ENCODE results near the gene HDDC3.

Gene HDDC3

DNA sequence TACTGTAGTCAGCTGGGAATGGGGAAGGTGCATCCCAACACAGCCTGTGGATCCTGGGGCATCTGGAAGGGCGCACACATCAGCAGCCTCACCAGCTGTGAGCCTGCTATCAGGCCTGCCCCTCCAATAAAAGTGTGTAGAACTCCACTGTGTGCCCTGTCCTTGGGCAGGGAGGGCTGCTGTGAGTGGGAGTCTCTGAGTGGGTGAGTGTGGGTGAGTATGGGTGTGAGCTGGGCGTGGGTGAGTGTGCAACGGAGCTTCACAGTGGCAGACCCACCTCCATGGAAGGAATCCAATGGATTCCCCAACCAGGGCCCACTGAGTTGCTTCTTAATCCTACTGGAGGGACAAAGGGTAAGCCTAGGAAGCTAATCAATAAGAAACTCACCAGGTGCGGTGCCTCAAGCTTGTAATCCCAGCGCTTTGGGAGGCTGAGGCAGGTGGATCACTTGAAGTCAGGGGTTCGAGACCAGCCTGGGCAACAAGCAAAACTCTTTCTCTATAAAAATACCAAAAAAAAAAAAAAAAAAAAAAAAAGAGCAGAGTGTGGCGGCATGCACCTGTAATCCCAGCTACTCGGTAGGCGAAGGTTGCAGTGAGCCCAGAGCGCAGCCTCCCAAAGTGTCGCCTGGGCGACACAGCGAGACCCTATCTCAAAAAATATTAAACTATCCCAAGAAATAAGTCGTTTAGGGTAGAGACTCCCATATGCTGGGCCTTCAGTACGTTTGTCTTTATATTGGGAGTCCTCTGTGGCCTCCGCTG is 21.8 kb upstream of the HDDC3 start:
- no peak for DNase-seq (ENCODE audit: low read depth)

DNA sequence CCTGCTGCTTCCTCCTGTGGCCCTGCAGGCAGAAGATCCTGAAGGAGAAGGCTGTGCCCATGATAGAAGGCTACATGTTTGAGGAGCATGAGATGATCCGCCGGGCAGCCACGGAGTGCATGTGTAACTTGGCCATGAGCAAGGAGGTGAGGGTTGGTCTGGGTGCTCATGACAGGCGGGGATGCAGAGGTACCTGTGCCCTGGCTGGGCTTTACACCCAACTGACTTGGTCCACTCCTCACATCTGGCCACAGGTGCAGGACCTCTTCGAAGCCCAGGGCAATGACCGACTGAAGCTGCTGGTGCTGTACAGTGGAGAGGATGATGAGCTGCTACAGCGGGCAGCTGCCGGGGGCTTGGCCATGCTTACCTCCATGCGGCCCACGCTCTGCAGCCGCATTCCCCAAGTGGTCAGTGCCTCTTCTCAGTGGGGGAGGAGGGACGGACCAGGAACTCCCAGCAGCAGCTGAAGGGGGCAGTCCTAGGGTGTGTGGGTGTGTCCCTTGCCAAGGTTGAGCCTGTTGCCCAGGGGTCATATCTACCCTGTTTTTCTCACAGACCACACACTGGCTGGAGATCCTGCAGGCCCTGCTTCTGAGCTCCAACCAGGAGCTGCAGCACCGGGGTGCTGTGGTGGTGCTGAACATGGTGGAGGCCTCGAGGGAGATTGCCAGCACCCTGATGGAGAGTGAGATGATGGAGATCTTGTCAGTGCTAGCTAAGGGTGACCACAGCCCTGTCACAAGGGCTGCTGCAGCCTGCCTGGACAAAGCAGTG is 20.7 kb upstream of the HDDC3 start:
- no peak for DNase-seq (ENCODE audit: low read depth)

DNA sequence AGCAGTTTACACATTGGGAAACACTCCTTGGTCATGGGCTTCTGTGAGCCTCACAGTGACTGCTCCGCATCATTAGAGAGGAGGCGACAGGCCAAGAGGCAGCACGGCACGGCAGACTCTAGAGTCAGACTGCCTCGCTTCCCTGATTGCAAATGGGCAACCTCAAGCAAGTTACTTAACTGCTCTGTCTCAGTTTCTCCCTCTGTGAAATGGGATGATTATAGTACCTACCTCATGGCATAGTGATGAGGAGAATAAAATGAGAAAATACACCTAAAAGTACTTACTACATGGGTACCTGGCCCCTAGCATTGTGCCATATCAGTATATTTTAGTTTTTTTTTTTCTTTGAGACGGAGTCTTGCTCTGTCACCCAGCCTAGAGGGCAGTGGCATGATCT is 18.3 kb upstream of the HDDC3 start:
- no peak for DNase-seq (ENCODE audit: low read depth)

DNA sequence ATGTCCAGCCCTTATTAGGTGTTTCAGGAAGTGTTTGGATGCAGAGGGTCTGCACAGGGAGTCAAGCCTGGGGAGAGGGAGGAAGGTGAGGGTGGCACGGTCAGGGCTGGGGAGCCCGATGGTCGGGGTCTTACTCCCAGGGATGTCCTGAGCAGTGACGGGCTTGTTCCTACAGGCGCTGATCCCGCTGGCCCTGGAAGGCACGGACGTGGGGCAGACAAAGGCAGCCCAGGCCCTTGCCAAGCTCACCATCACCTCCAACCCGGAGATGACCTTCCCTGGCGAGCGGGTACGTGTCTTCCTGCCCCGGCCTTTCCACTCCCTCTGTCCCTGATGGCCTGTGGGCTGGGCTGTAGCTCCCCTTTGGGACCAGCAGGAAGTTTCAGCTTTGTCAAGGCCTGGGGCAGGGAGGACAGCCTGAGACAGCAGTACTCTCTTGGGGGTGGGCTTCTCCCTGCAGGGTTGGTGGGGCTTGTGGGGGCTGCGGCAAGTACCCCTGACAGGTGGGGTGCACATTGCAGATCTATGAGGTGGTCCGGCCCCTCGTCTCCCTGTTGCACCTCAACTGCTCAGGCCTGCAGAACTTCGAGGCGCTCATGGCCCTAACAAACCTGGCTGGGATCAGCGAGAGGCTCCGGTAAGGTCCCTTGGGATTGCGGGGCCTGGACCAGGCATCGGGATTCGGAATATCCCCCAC is 17.8 kb upstream of the HDDC3 start:
- DNase-seq (ENCODE audit: low read depth) = no peak

DNA sequence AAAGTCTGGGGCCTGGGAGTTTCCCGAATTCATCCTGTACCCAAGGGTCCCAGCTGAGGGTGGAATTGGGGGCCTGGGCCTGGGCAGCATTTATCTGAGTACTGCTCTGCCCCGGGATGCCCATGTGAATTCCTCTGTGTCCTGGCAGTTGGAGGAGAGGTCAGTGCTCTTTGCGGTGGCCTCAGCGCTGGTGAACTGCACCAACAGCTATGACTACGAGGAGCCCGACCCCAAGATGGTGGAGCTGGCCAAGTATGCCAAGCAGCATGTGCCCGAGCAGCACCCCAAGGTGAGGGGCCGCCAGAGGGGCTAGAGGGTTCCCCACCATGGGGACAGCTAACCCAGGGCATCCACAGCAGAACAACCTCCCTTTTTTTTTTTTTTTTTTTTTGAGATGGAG is 16.2 kb upstream of the HDDC3 start:
- no peak for DNase-seq (ENCODE audit: low read depth)

DNA sequence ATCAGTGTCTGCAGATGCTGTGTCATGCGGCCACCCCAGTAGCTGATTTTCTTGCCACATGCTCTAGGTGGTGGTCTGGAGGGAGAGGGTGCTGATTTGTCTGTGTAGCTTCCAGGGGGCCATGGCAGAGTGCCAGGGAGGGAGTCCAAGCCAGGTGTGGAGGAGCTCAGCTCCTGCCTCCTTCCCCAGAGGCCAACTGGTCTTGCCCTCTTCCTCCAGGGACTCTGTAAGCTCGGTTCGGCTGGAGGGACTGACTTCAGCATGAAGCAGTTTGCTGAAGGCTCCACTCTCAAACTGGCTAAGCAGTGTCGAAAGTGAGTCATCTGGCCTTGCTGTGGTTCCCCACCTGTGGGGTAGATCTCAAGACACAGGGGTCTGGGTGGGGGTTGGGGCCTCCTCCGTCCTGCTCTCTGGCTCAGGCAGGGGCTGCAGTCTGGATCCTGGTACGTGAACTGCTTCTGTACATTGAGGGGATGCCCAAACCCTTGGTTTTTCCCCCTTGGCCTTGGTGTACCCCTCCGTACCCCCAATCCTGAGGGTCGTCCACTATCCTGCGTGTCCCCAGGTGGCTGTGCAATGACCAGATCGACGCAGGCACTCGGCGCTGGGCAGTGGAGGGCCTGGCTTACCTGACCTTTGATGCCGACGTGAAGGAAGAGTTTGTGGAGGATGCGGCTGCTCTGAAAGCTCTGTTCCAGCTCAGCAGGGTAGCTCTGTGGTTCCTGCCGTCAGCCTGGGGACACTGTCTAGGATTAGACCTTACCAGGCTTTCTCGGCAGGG is 15.4 kb upstream of the HDDC3 start:
- DNase-seq (ENCODE audit: low read depth) = no peak

DNA sequence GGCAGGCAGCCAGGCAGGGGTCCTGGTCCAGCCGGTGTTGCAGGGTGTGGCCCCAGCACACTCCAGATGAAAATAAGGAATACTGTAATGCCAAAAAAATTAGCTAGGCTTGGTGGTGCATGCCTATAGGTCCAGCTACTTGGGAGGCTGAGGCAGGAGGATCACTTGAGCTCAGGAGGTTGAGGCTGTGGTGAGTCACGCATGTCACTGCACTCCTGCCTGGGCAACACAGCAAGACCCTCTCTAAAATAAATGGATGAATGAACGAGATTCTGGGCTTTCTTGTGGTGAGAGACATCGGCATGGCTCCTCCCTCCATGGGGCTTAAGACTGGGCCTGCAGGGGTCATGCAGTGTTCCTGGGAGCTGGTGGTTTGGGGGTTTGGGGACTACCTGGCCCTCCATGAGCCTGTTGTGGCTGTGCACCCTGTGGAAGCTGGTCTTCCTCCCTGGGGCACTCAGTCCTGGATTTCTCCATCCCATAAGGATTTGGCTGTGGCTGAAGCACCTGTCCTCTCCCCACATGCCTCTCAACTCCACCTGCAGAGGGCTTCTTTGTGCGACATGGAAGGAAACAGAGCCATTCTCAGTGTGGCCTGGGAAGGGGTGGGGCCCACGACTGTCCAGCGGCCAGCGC is 14.7 kb upstream of the HDDC3 start:
- no peak for DNase-seq (ENCODE audit: low read depth)

DNA sequence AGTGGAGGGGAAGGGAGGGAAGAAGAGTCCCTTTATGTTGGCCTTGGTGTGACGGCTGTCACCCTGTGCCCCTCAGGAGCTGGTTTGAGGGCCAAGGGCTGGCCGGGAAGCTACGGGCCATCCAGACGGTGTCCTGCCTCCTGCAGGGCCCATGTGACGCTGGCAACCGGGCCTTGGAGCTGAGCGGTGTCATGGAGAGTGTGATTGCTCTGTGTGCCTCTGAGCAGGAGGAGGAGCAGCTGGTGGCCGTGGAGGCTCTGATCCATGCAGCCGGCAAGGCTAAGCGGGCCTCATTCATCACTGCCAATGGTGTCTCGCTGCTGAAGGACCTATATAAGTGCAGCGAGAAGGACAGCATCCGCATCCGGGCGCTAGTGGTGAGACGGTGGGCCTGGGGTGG is 14.2 kb upstream of the HDDC3 start:
- no peak for DNase-seq (ENCODE audit: low read depth)

DNA sequence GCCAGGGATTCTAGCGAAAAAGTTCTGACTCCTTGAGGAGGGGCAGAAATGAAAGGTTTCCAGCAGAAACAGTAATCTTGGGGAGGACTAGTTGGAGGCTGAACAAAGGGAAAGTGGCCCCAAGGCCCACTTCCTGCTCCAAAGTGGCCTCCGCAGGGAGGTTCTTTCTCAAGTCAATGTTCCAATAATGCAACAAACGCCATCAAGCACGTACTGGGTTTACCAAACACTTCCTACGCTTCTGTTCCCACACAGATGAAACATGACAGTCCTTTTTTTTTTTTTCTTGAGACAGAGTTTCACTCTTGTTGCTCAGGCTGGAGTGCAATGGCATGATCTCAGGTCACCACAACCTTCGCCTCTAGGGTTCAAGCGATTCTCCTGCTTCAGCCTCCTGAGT is 12.7 kb upstream of the HDDC3 start:
- no peak for DNase-seq (ENCODE audit: low read depth)

DNA sequence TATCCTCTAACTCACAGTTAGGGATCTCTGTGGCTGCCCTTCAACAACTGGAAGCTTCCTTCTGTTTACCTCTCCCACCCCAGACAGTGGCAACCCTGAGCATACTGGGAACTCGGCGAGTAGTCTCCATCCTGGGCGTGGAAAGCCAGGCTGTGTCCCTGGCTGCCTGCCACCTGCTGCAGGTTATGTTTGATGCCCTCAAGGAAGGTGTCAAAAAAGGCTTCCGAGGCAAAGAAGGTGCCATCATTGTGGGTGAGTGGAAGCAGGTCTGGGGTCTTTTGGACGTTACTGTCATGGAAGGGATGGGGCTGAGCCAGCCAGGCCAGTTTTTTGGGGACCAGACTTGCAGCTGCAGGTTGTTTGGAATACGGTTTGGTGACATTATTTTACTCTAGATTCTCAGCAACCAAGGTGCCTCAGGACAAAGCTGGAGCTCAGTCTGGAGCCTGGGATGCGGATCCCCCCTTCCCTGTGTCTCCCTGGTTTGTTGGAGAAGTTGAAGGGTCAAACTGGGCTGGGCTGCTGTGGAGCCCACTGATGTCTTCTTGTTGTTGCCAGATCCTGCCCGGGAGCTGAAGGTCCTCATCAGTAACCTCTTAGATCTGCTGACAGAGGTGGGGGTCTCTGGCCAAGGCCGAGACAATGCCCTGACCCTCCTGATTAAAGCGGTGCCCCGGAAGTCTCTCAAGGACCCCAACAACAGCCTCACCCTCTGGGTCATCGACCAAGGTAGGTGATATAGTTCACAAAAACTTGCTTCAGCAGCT is 10.2 kb upstream of the HDDC3 start:
- no peak for DNase-seq (ENCODE audit: low read depth)

DNA sequence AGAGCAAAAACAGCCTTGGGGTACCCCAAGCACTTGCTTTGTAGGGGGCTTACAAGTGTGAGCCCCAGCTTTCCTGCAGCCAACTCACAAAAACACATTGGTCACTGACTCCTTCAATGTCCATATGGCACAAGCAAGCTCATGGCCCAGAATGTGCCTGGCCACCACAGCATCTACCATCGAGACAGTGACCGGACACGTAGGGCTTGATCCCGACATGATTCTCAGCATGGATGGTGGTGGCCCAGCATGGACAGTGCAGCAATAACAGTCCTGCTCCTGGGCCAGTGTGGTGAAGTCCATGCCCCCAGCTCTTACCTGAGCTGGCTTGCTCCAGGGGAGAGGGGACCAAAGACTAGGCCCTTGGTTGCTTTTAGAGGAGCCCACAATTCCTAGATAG is 8.7 kb upstream of the HDDC3 start:
- no peak for DNase-seq (ENCODE audit: low read depth)

DNA sequence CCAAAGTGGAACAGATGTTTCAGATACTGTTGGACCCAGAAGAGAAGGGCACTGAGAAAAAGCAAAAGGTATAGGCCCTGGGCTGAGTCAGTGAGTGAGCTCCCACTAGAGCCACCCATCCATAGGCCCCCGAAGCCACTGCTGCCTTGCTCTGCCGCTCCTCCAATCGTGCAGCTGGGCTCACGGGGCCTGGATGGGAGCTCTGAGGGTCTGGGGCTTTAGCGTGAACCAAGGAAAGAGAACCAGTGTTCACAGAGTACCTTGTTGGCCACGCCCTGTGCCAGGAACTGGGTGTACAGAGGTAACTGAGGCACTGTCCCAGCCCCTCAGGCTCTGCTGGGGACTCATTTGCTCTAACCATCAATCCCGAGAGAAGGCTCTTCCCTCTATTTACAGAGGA is 7.4 kb upstream of the HDDC3 start:
- no peak for DNase-seq (ENCODE audit: low read depth)

DNA sequence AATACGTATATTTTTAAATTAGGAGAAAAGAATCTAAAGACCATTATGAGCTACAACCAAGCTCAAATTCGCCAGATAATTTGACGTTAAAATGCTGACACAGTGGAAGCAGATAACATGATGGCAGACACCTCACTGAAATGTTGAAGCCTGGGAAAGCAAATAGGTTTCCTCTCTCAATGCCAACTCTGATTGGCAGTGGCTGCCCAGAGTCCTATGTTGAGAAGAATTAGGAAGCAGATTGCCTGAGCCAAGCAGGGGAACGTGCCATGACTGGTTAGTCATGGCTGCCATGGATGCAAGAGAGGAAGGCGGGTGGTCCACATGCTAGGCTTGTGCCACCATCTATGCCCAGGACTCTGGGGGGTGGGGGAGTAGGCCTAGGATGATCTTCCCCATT is 5.9 kb upstream of the HDDC3 start:
- no peak for DNase-seq (ENCODE audit: low read depth)

DNA sequence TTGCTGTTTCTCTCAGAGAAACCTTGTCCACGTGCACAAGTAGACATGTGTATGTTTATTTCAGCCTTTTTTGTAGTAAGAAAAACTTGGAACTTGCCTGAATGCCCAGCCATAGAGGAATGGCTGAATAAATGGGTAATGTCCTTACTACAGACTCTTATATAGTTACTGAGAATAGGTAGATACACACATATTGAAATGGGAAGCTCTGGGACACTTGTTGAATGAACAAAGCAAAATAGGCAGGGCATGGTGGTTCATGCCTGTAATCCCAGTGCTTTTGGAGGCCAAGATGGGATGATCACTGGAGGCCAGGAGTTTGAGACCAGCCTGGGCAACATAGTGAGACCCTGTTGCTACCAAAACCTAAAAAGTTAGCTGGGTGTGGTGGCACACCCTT is 4.5 kb upstream of the HDDC3 start:
- DNase-seq (ENCODE audit: low read depth) = no peak

DNA sequence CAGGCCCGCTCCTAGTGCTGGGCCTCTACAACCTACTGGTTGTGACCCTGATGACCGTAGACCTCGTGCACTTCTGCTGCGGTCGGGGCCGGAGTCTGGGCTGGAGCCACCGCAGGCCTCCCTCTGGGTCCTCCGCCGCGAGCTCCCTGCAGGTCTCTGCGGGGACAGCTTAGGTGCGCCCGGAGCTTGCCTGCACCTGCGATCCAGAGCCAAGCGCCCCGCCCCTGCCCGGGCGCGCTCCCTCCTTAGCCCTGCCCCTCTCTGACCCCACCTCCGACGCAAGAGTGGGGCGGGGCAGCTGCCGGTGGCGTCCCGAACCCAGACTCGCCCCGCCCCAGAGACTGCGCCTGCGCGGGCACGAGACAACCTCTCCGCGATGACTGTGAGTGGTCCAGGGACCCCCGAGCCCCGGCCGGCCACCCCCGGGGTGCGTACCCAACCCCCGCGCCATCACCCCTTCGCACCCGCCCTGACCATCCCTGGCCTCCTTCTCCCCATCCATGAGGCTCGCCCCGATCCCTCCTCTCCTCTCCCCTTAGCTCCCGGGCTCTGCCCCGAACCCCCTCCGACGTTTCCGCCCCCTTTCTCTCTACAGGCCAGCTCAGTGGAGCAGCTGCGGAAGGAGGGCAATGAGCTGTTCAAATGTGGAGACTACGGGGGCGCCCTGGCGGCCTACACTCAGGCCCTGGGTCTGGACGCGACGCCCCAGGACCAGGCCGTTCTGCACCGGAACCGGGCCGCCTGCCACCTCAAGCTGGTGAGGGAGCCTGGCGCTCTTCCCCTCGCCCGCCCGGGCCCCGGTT is 2.8 kb upstream of the HDDC3 start, which contains the start of gene UNC45A:
Gene UNC45A (plus strand): TSS at position 337 of the 803 bp plus-strand sequence. CDS start 40 bp downstream, at position 377.
- DNase-seq (ENCODE audit: low read depth) = peak; percentile 95

DNA sequence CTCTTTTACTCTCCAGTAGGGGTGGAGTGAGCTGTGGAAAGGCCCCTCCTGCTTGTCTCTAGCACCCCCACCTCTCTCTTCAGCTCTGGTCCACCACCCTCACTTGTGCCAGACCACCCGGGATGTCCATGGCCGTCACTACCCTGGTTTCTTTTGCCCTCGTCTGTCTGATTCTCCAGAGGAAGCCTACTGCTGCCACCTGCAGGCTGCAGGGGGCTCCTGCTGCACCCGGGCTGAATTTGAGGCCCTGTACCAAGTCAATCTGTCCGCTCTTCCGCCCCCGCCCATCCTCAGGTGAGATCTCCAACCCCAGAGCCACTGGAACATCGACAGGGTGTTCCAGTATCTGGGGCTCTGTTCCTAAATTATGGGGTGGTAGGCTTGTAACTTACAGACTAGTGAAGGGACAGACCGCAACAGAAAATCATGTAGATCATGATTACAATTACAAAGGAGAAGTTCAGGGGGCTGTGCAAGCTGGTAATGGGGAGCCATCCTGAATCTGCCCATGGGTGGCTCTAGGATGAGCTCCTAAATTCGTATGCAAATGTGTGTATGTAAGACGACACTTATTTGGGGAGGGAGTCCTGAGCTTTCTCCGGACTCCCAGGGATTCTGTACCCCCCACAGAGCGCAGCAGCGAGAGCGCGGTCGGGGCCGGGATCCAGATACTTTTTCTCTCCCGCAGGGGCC is 2.1 kb upstream of the HDDC3 start:
- DNase-seq (ENCODE audit: low read depth) = peak; percentile 81

DNA sequence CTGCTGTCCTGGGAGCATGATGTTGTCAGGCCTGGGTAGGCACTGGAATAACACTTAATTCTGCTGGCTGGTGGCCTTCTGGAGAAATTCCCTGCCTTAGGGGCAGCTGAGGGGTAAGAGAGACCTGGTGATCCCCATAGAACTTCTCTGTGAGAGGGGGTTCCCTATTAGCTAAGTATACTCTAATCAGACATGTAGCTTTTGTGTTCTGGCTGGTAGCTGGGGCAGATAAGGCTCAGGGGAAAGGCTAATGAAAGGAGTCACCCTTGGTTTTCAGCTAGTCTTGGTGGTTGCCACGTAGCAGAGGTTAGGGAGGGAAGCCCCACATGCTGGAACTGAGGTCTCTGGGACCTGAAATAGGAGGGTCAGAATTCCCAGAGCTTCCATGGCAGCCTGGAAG is 952 bp upstream of the HDDC3 start:
- no peak for DNase-seq (ENCODE audit: low read depth)

DNA sequence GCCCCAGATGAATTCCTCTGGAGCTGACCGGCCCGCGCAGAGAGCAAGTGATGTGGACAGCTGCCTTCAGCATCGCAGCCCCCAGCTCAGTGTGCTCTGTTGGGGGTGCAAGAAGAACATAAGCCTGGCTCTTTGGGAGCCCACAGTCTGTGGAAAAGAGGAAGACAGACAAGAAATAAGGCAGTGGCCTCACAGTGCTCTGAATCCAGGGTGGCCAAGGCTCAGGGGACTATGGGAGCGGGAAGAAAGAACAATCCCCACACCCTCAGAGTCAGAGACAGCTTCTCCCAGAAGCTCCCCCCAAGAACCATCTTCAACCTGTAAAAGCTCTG is 277 bp upstream of the HDDC3 start:
- no peak for DNase-seq (ENCODE audit: low read depth)

DNA sequence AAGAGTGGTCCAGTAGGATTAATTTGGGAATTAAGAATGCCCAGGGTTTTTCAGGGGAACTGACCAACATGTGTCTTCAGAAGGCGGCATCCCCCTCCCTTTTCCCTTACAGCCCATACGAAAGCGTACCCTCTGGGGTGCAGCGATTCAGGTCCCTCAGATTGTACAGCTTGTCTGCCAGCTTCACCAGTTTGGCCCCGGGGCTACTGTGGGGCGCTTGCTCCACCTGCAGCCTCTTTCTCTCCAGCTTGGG is 848 bp downstream of the HDDC3 start:
- no peak for DNase-seq (ENCODE audit: low read depth)
